SK-N-MC (cell line): ENCODE results near the gene KIAA2012.

Experiments
- DNase-seq: peaks from one replicate; pipeline ENCODE4 v3.0.0-alpha.2; 2011; ENCODE audit warnings: low read depth, low spot score
- H3K27ac ChIP-seq: fragments of 200-600 bp; sonication (generic); 2 replicates; pipeline ENCODE4 v1.5.1; 2016; ENCODE audit warnings: mixed run types
- H3K36me3 ChIP-seq: fragments of 200-600 bp; sonication (generic); 2 replicates; pipeline ENCODE4 v1.6.1; 2017; ENCODE audit warnings: antibody characterized with exemption, low read length, mixed read lengths; ENCODE audit not compliant: insufficient read depth
- H3K4me3 ChIP-seq: fragments of 200-600 bp; sonication (generic); 2 replicates; pipeline ENCODE4 v1.5.1; 2016
- H3K9ac ChIP-seq: fragments of 200-600 bp; sonication (generic); 2 replicates; pipeline ENCODE4 v1.8.0; 2017; ENCODE audit warnings: mixed run types, mixed read lengths; ENCODE audit not compliant: insufficient read length
- H3K9me3 ChIP-seq: fragments of 200-600 bp; sonication (generic); 2 replicates; pipeline ENCODE4 v1.6.1; 2017; ENCODE audit warnings: low read depth, mild to moderate bottlenecking, antibody characterized with exemption, low read length, moderate library complexity, mixed read lengths
- EZH2 ChIP-seq: fragments of 200-600 bp; sonication (generic); IDR thresholded peaks from one replicate; pipeline ENCODE4 v1.6.1; 2017; ENCODE audit warnings: antibody characterized with exemption
- FOXP2 ChIP-seq: optimal IDR thresholded peaks from 2 replicates; pipeline ENCODE3; 2011; ENCODE audit warnings: mild to moderate bottlenecking, moderate library complexity; ENCODE audit not compliant: insufficient read depth; ENCODE audit errors: extremely low read length, control extremely low read depth
- POLR2AphosphoS5 ChIP-seq: IDR thresholded peaks from 2 replicates; pipeline ENCODE4 v1.6.1; 2012; ENCODE audit warnings: mild to moderate bottlenecking, low read depth, low read length, borderline replicate concordance

KIAA2012 gene

GRCh38 chr2:202169131-202169530, 96.1 kb downstream of the KIAA2012 start:
- TF ChIP-seq EZH2 (no peak), POLR2AphosphoS5 (no peak), FOXP2 (no peak)
- Histone ChIP-seq H3K36me3 (no peaks in the 10 kb centered on the region), H3K9me3 (no peaks in the 10 kb centered on the region), H3K9ac (no peak overlapping the region), H3K27ac (no peak overlapping the region), H3K4me3 (no peak overlapping the region)
- DNase-seq: no peak

- no peak for DNase-seq
- Histone ChIP-seq H3K4me3 (no peak overlapping the region), H3K27ac (no peak overlapping the region), H3K9ac (no peak overlapping the region), H3K36me3 (no peaks in the 10 kb centered on the region), H3K9me3 (no peaks in the 10 kb centered on the region)
- TF ChIP-seq FOXP2 (no peak), EZH2 (no peak), POLR2AphosphoS5 (no peak)
Measured at GRCh38 chr2:202169832-202170424, 96.9 kb downstream of the KIAA2012 start.

GRCh38 chr2:202171241-202171825, 98.3 kb downstream of the KIAA2012 start:
- TF ChIP-seq FOXP2 (no peak), POLR2AphosphoS5 (no peak), EZH2 (no peak)
- no peak for DNase-seq
- Histone ChIP-seq H3K9ac (no peak overlapping the region), H3K4me3 (no peak overlapping the region), H3K27ac (no peak overlapping the region), H3K9me3 (no peaks in the 10 kb centered on the region), H3K36me3 (no peaks in the 10 kb centered on the region)

- Histone ChIP-seq H3K27ac (no peak overlapping the region), H3K4me3 (no peak overlapping the region), H3K9me3 (no peaks in the 10 kb centered on the region), H3K9ac (no peak overlapping the region), H3K36me3 (no peaks in the 10 kb centered on the region)
- TF ChIP-seq EZH2: no peak
- no peak for TF ChIP-seq FOXP2
- TF ChIP-seq POLR2AphosphoS5: no peak
- no peak for DNase-seq
Measured at GRCh38 chr2:202172439-202173211, 99.6 kb downstream of the KIAA2012 start.

- no peak overlapping the region for H3K4me3 ChIP-seq
- no peaks in the 10 kb centered on the region for H3K9me3 ChIP-seq
- TF ChIP-seq EZH2: no peak
- TF ChIP-seq FOXP2: no peak
- no peak for TF ChIP-seq POLR2AphosphoS5
- DNase-seq: peak; percentile 56
- H3K36me3 ChIP-seq: no peaks in the 10 kb centered on the region
- no peak overlapping the region for H3K27ac ChIP-seq
- H3K9ac ChIP-seq: peak overlapping the region; percentile 7
Measured at GRCh38 chr2:202178346-202178958, 105.4 kb downstream of the KIAA2012 start.

- TF ChIP-seq FOXP2 (no peak), POLR2AphosphoS5 (no peak), EZH2 (no peak)
- Histone ChIP-seq H3K27ac (no peak overlapping the region), H3K9me3 (no peaks in the 10 kb centered on the region), H3K36me3 (no peaks in the 10 kb centered on the region), H3K4me3 (no peak overlapping the region), H3K9ac (no peak overlapping the region)
- no peak for DNase-seq
Measured at GRCh38 chr2:202184557-202184956, 111.5 kb downstream of the KIAA2012 start.

- Histone ChIP-seq H3K36me3 (no peaks in the 10 kb centered on the region), H3K9ac (no peak overlapping the region), H3K9me3 (no peaks in the 10 kb centered on the region), H3K4me3 (no peak overlapping the region), H3K27ac (no peak overlapping the region)
- TF ChIP-seq EZH2 (no peak), POLR2AphosphoS5 (no peak), FOXP2 (no peak)
- no peak for DNase-seq
Measured at GRCh38 chr2:202185156-202185555, 112.1 kb downstream of the KIAA2012 start.

GRCh38 chr2:202186641-202187202, 113.7 kb downstream of the KIAA2012 start:
- H3K9me3 ChIP-seq: no peaks in the 10 kb centered on the region
- H3K4me3 ChIP-seq: no peak overlapping the region
- DNase-seq: no peak
- no peak for TF ChIP-seq FOXP2
- no peak for TF ChIP-seq EZH2
- TF ChIP-seq POLR2AphosphoS5: no peak
- no peak overlapping the region for H3K9ac ChIP-seq
- no peak overlapping the region for H3K27ac ChIP-seq
- no peaks in the 10 kb centered on the region for H3K36me3 ChIP-seq
